ENCODE measurements around the gene FCHSD2.
"Not testable (repeated sequence)": the region's sequence is repeated elsewhere in the genome, so short reads cannot be mapped to it uniquely, and the experiment has no call there.

Gene FCHSD2

GRCh38 chr11:72918851-72919250 lies 223.3 kb downstream of the FCHSD2 start:
- no peak for DNase-seq

GRCh38 chr11:72912253-72912652 lies 229.9 kb downstream of the FCHSD2 start:
- no peak for DNase-seq

- DNase-seq, result not testable (repeated sequence)
Observed at GRCh38 chr11:72909558-72910388, 232.3 kb downstream of the FCHSD2 start.

GRCh38 chr11:72908032-72908676 lies 234.0 kb downstream of the FCHSD2 start:
- no peak for DNase-seq

- no peak for DNase-seq
Observed at GRCh38 chr11:72904016-72904415, 238.1 kb downstream of the FCHSD2 start.

GRCh38 chr11:72901374-72901773 lies 240.7 kb downstream of the FCHSD2 start:
- no peak for DNase-seq

- no peak for DNase-seq
Observed at GRCh38 chr11:72900013-72900412, 242.1 kb downstream of the FCHSD2 start.

- no peak for DNase-seq
Observed at GRCh38 chr11:72899238-72899637, 242.9 kb downstream of the FCHSD2 start.

- no peak for DNase-seq
Observed at GRCh38 chr11:72897506-72897905, 244.6 kb downstream of the FCHSD2 start.

- DNase-seq, result no peak
Observed at GRCh38 chr11:72896431-72896830, 245.7 kb downstream of the FCHSD2 start.

GRCh38 chr11:72890881-72891280 lies 251.2 kb downstream of the FCHSD2 start:
- DNase-seq, result no peak

- DNase-seq, result no peak
Observed at GRCh38 chr11:72886619-72887018, 255.5 kb downstream of the FCHSD2 start.

GRCh38 chr11:72885749-72886609 lies 256.1 kb downstream of the FCHSD2 start:
- no peak for DNase-seq

GRCh38 chr11:72876147-72876546 lies 266.0 kb downstream of the FCHSD2 start:
- DNase-seq, result no peak

GRCh38 chr11:72875736-72876135 lies 266.4 kb downstream of the FCHSD2 start:
- DNase-seq, result no peak

GRCh38 chr11:72872012-72872411 lies 270.1 kb downstream of the FCHSD2 start:
- no peak for DNase-seq

GRCh38 chr11:72871119-72871518 lies 271.0 kb downstream of the FCHSD2 start:
- no peak for DNase-seq

GRCh38 chr11:72869831-72870230 lies 272.3 kb downstream of the FCHSD2 start:
- no peak for DNase-seq

GRCh38 chr11:72867970-72868369 lies 274.1 kb downstream of the FCHSD2 start:
- no peak for DNase-seq

GRCh38 chr11:72864702-72865655 lies 277.1 kb downstream of the FCHSD2 start:
- DNase-seq, result no peak

- DNase-seq, result no peak
Observed at GRCh38 chr11:72863916-72864315, 278.2 kb downstream of the FCHSD2 start.

GRCh38 chr11:72863091-72863490 lies 279.0 kb downstream of the FCHSD2 start:
- no peak for DNase-seq

Measured in CD4-positive, alpha-beta T cell treated with Interleukin-4 for 1 hour (primary cell).